Measurements from ENCODE around the gene GYG1. TPM values are rescaled to one million over a fixed set of nuclear protein-coding genes. Genes with fewer than 3 reads are reported as not detected.

GYG1 gene
- total and polyA plus RNA-seq, 2 of the 4 experiments (the other 2 are of a cell fraction) = 48.4 to 90.3 TPM

GRCh38 chr3:148975248-148975647 lies 16.1 kb upstream of the GYG1 start:
- WGBS, 2 experiments (ENCODE audit: extremely low coverage in 2 of 2, insufficient read length in 1 of 2) = 61% methylated on average over 4 of the region's 6 CpGs; no CpG with 5 or more reads in 1 of the 2 experiments
- in situ Hi-C loops (cut with MboI; ENCODE audit: low sequenced_read_pairs) (no loop called here), intact Hi-C loops (cut with micrococcal nuclease) (no loop called here), dilution Hi-C loops (cut with HindIII; ENCODE audit: low sequenced_read_pairs, unreplicated experiment) (no loop called here)
- Histone ChIP-seq H2BK120ac (ENCODE audit: low read depth, low read length) (no peak overlapping the region), H3K23ac (ENCODE audit: low read depth, low read length) (no peak overlapping the region), H4K20me1 (ENCODE audit: insufficient read depth, low read length) (no peaks in the 10 kb centered on the region), H4K91ac (ENCODE audit: insufficient read depth, low read depth, low read length) (no peak overlapping the region; the same call in 1 of the 2 replicates), H3K27me3 (ENCODE audit: control insufficient read depth, insufficient read depth, low read length) (no peaks in the 10 kb centered on the region), H3K9ac (ENCODE audit: low read depth, low read length) (no peak overlapping the region), H3K4ac (ENCODE audit: low read depth, low read length) (no peak overlapping the region), H3K36me3 (ENCODE audit: control insufficient read depth, insufficient read depth, low read length) (no peaks in the 10 kb centered on the region), H2BK5ac (ENCODE audit: low read depth, low read length, poor library complexity, severe bottlenecking) (no peak overlapping the region), H3K4me1 (ENCODE audit: control insufficient read depth, insufficient read depth, low read length) (peaks cover 3% of the 10 kb centered on the region; the same call in 1 of the 2 replicates), H2AK5ac (ENCODE audit: low read depth, low read length) (no peak overlapping the region), H2AFZ (replicated peaks; ENCODE audit: low read length, poor library complexity) (peak overlapping the region; percentile 83), H3K4me2 (ENCODE audit: low read depth, low read length) (peak overlapping the region; percentile 75), H2BK20ac (ENCODE audit: low read depth, low read length) (peak overlapping the region; percentile 29; the same call in 1 of the 2 replicates), H2BK15ac (ENCODE audit: low read depth, low read length) (no peak overlapping the region), H4K5ac (ENCODE audit: low read depth, low read length) (no peak overlapping the region; the same call in 1 of the 2 replicates), H4K8ac (ENCODE audit: low read depth in 2 of 2, low read length in 2 of 2) (peak overlapping the region in 1 of 2 experiments; percentile 65; a peak in 1 of 4 replicates), H3K14ac (replicated peaks; ENCODE audit: low read depth, low read length) (0 out of 2 replicates have a peak overlapping the region, but pooled peaks have one; percentile 26), H2AK9ac (replicated peaks; ENCODE audit: low read depth, low read length, poor library complexity) (peak overlapping the region; percentile 35), H3K9me1 (ENCODE audit: insufficient read depth, low read length) (no peaks in the 10 kb centered on the region), H3K18ac (ENCODE audit: low read depth, low read length) (no peak overlapping the region; the same call in 1 of the 2 replicates), H3K56ac (ENCODE audit: extremely low read depth, insufficient read depth, low read length) (no peak overlapping the region), H3K9me3 (ENCODE audit: control insufficient read depth, insufficient read depth, low read length) (no peaks in the 10 kb centered on the region), H3K4me3 (ENCODE audit: insufficient read depth, low read depth, low read length) (no peak overlapping the region), H3K27ac (ENCODE audit: insufficient read depth, low read length) (no peak overlapping the region), H3K79me1 (ENCODE audit: low read depth in 1 of 2, low read length in 2 of 2) (no peaks in the 10 kb centered on the region)
- ATAC-seq (ENCODE audit: low read depth) (peak; percentile 40; the same call in 1 of the 2 replicates), DNase-seq (no peak)
- TF ChIP-seq RFX5 (IDR thresholded peaks at IDR 0.05; ENCODE audit: low read depth, low read length) = no peak
- no peak for TF ChIP-seq SMC3 (IDR thresholded peaks at IDR 0.05; ENCODE audit: low read depth, low read length)
- TF ChIP-seq ELK1 (IDR thresholded peaks at IDR 0.05; ENCODE audit: borderline replicate concordance, low read depth, low read length) = no peak
- peak; percentile 7; the same call in 1 of the 2 replicates for TF ChIP-seq CTCF (conservative IDR thresholded peaks at IDR 0.05; ENCODE audit: low read depth, low read length)
- no peak for TF ChIP-seq MXI1 (IDR thresholded peaks at IDR 0.05; ENCODE audit: borderline replicate concordance, low read depth, low read length)
- TF ChIP-seq MAZ (IDR thresholded peaks at IDR 0.05; ENCODE audit: borderline replicate concordance, low read depth, low read length) = no peak
- BruUV-seq (replicated peaks) = no TSS peak
- CTCF ChIA-PET = interaction anchor here (1.0 kb wide), 1 partner anchor 48 kb away, joined by 3 read pairs; no protein-coding TSS in a partner anchor
- POLR2A ChIA-PET (ENCODE audit: unreplicated experiment) = no interaction called here
